ENCODE data around the gene DDX10. TPM values are rescaled to one million over a fixed set of nuclear protein-coding genes. Genes with fewer than 3 reads are reported as not detected.

DDX10 gene
- total RNA-seq, 2 experiments from 2014 or later: 15.0 to 15.4 TPM

- H3K9me3 ChIP-seq (ENCODE audit: control insufficient read depth in 1 of 2, insufficient read depth in 1 of 2, low read length in 2 of 2): peaks cover 0 to 13% of the 10 kb centered on the region in 2 experiments
- Mint-ChIP-seq H3K9me3 (peaks cover 3% of the 10 kb centered on the region), H3K27me3 (peaks cover 18% of the 10 kb centered on the region), H3K4me1 (ENCODE audit: low read depth) (no peaks in the 10 kb centered on the region), H3K4me3 (no peak overlapping the region), H3K36me3 (ENCODE audit: low read depth) (no peaks in the 10 kb centered on the region), H3K27ac (no peak overlapping the region)
- POLR2A ChIA-PET: no interaction called here
- H3K4me1 ChIP-seq (ENCODE audit: insufficient read depth, low read length): no peaks in the 10 kb centered on the region
- TF ChIP-seq CTCF (IDR thresholded peaks at IDR 0.05): no peak
- CTCF ChIA-PET: no interaction called here
- no peak for DNase-seq
- no peaks in the 10 kb centered on the region for H3K36me3 ChIP-seq (ENCODE audit: insufficient read depth, low read length)
- no peak overlapping the region for H3K4me3 ChIP-seq (ENCODE audit: low read length)
- intact Hi-C loops (cut with DNase I, micrococcal nuclease): no loop called here
- H3K27me3 ChIP-seq (ENCODE audit: control insufficient read depth in 1 of 2, insufficient read depth in 2 of 2, low read length in 2 of 2): peaks cover 2 to 6% of the 10 kb centered on the region in 2 experiments
- no peak for ATAC-seq (ENCODE audit: poor library complexity)
- no peak overlapping the region for H3K27ac ChIP-seq (ENCODE audit: low read depth in 1 of 2, low read length in 2 of 2)
These were observed 35.6 kb upstream of the DDX10 start for GRCh38 chr11:108629274-108629673.

- TF ChIP-seq CTCF (IDR thresholded peaks at IDR 0.05): no peak
- intact Hi-C loops (cut with DNase I, micrococcal nuclease): no loop called here
- no peak overlapping the region for H3K27ac ChIP-seq (ENCODE audit: low read depth in 1 of 2, low read length in 2 of 2)
- Mint-ChIP-seq H3K27ac (no peak overlapping the region), H3K9me3 (no peaks in the 10 kb centered on the region), H3K4me3 (no peak overlapping the region), H3K36me3 (ENCODE audit: low read depth) (no peaks in the 10 kb centered on the region), H3K4me1 (ENCODE audit: low read depth) (no peaks in the 10 kb centered on the region), H3K27me3 (peaks cover 25% of the 10 kb centered on the region)
- H3K4me1 ChIP-seq (ENCODE audit: insufficient read depth, low read length): no peaks in the 10 kb centered on the region
- H3K9me3 ChIP-seq (ENCODE audit: control insufficient read depth in 1 of 2, insufficient read depth in 1 of 2, low read length in 2 of 2): peaks cover 0 to 13% of the 10 kb centered on the region in 2 experiments
- POLR2A ChIA-PET: no interaction called here
- CTCF ChIA-PET: no interaction called here
- no peaks in the 10 kb centered on the region for H3K36me3 ChIP-seq (ENCODE audit: insufficient read depth, low read length)
- peaks cover 2 to 6% of the 10 kb centered on the region in 2 experiments for H3K27me3 ChIP-seq (ENCODE audit: control insufficient read depth in 1 of 2, insufficient read depth in 2 of 2, low read length in 2 of 2)
- no peak for ATAC-seq (ENCODE audit: poor library complexity)
- DNase-seq: no peak
- H3K4me3 ChIP-seq (ENCODE audit: low read length): no peak overlapping the region
These were observed 32.7 kb upstream of the DDX10 start for GRCh38 chr11:108632041-108632704.

- Mint-ChIP-seq H3K27ac (no peak overlapping the region), H3K4me3 (no peak overlapping the region), H3K4me1 (ENCODE audit: low read depth) (no peaks in the 10 kb centered on the region), H3K27me3 (peaks cover 21% of the 10 kb centered on the region), H3K9me3 (no peaks in the 10 kb centered on the region), H3K36me3 (ENCODE audit: low read depth) (no peaks in the 10 kb centered on the region)
- H3K36me3 ChIP-seq (ENCODE audit: insufficient read depth, low read length): no peaks in the 10 kb centered on the region
- ChIA-PET CTCF (interaction anchor here (1.4 kb wide), 1 partner anchor 11 kb away, joined by 3 read pairs; no protein-coding TSS in a partner anchor), POLR2A (no interaction called here)
- TF ChIP-seq CTCF (IDR thresholded peaks at IDR 0.05): no peak
- no peaks in the 10 kb centered on the region for H3K9me3 ChIP-seq (ENCODE audit: control insufficient read depth in 1 of 2, insufficient read depth in 1 of 2, low read length in 2 of 2)
- DNase-seq (no peak), ATAC-seq (ENCODE audit: poor library complexity) (no peak)
- H3K27ac ChIP-seq (ENCODE audit: low read depth in 1 of 2, low read length in 2 of 2): no peak overlapping the region
- H3K4me3 ChIP-seq (ENCODE audit: low read length): no peak overlapping the region
- intact Hi-C loops (cut with DNase I, micrococcal nuclease): no loop called here
- H3K4me1 ChIP-seq (ENCODE audit: insufficient read depth, low read length): no peaks in the 10 kb centered on the region
- no peaks in the 10 kb centered on the region for H3K27me3 ChIP-seq (ENCODE audit: control insufficient read depth in 1 of 2, insufficient read depth in 2 of 2, low read length in 2 of 2)
These were observed 29.8 kb upstream of the DDX10 start for GRCh38 chr11:108635106-108635505.

Measured in CD4-positive, alpha-beta T cell (primary cell).